OCI-LY7 (cell line): Measurements from ENCODE around the gene DTX3. TPM values are rescaled to one million over a fixed set of nuclear protein-coding genes. Genes with fewer than 3 reads are reported as not detected.

Experiments used
- BruUV-seq: library from RNA; stranded (reverse); fragments of 400-500 nt; replicated peaks from 2 replicates; lab custom pipeline; 2021; lab: Mats Ljungman, UMichigan
- CTCF ChIA-PET: fragments of 300-600 bp; sonication (Branson Sonifier 250); formaldehyde crosslinking; loops from one replicate; lab custom pipeline; 2022; ENCODE audit warnings: antibody characterized with exemption; ENCODE audit not compliant: unreplicated experiment; lab: Charles Lee
- POLR2A ChIA-PET: fragments of 300-600 bp; sonication (Branson Sonifier 250); formaldehyde crosslinking; loops from one replicate; lab custom pipeline; 2022; ENCODE audit warnings: antibody characterized with exemption; lab: Charles Lee
- DNase-seq: peaks from one replicate; pipeline ENCODE4 v3.0.0-alpha.2; 2015; ENCODE audit warnings: low spot score
- H2AFZ ChIP-seq: fragments of 200-600 bp; sonication (generic), shearing (Covaris generic); 2 replicates; pipeline ENCODE4 v1.6.1; 2014; ENCODE audit warnings: mild to moderate bottlenecking, antibody characterized with exemption, low read length, moderate library complexity
- H3K27ac ChIP-seq: fragments of 200-600 bp; sonication (generic); 2 replicates; pipeline ENCODE4 v1.5.1; 2014; ENCODE audit warnings: mixed run types, low read depth, mild to moderate bottlenecking, moderate library complexity, low read length, inconsistent platforms; ENCODE audit not compliant: poor library complexity, severe bottlenecking
- H3K36me3 ChIP-seq: fragments of 200-600 bp; sonication (generic); 2 replicates; pipeline ENCODE4 v1.6.1; 2014; ENCODE audit warnings: mild to moderate bottlenecking, antibody characterized with exemption, low read length, moderate library complexity, mixed read lengths; ENCODE audit not compliant: insufficient read depth
- H3K4me1 ChIP-seq: fragments of 200-600 bp; sonication (generic); 2 replicates; pipeline ENCODE4 v1.5.1; 2014; ENCODE audit warnings: mild to moderate bottlenecking, low read length; ENCODE audit not compliant: insufficient read depth, poor library complexity, severe bottlenecking
- H3K4me2 ChIP-seq: fragments of 200-600 bp; sonication (generic); 2 replicates; pipeline ENCODE4 v1.6.1; 2014; ENCODE audit warnings: mild to moderate bottlenecking, low read length
- H3K4me3 ChIP-seq: fragments of 200-600 bp; sonication (generic); 2 replicates; pipeline ENCODE4 v1.5.1; 2014; ENCODE audit warnings: mild to moderate bottlenecking, low read depth, low read length; ENCODE audit not compliant: poor library complexity, severe bottlenecking
- H3K79me2 ChIP-seq: fragments of 200-600 bp; sonication (generic); 2 replicates; pipeline ENCODE4 v1.6.1; 2016; ENCODE audit warnings: low read depth, mild to moderate bottlenecking, low read length, moderate library complexity, mixed read lengths; ENCODE audit not compliant: insufficient read depth
- H3K9me2 ChIP-seq: fragments of 200-600 bp; sonication (generic); 2 replicates; pipeline ENCODE4 v1.6.1; 2016; ENCODE audit warnings: mild to moderate bottlenecking, low read length, mixed read lengths; ENCODE audit not compliant: insufficient read depth
- H3K9me3 ChIP-seq: fragments of 200-600 bp; sonication (generic); 2 replicates; pipeline ENCODE4 v1.6.1; 2014; ENCODE audit warnings: mild to moderate bottlenecking, mixed run types, low read length, mixed read lengths
- H4K20me1 ChIP-seq: fragments of 200-600 bp; sonication (generic); 2 replicates; pipeline ENCODE4 v1.6.1; 2014; ENCODE audit warnings: mild to moderate bottlenecking, antibody characterized with exemption, low read length, moderate library complexity, mixed read lengths; ENCODE audit not compliant: insufficient read depth
- CTCF ChIP-seq: fragments of 200-600 bp; sonication (generic); conservative IDR thresholded peaks from 2 replicates; pipeline ENCODE4 v1.5.1; 2014; ENCODE audit warnings: mild to moderate bottlenecking, antibody characterized with exemption, low read length, moderate library complexity, mixed read lengths
- EZH2phosphoT487 ChIP-seq: fragments of 200-600 bp; sonication (generic); IDR thresholded peaks from 2 replicates; pipeline ENCODE4 v1.6.1; 2018; ENCODE audit warnings: low read depth, borderline replicate concordance, mild to moderate bottlenecking, mixed run types, antibody characterized with exemption, low read length, moderate library complexity, mixed read lengths
- intact Hi-C: fragments of 100-400 bp; cut with micrococcal nuclease; formaldehyde crosslinking; loops from one replicate; pipeline ENCODE4 v1.10.0; 2022; ENCODE audit not compliant: unreplicated experiment
- total RNA-seq, 2 experiments: library from RNA; depleted of rRNA in 1 of 2; stranded (reverse); fragments of >200 nt in 1 of 2; shearing (Covaris generic) in 1 of 2; gene quantifications; 2 replicates each; pipeline ENCODE4 v1.2.3, GENCODE V29; 2014 to 2022

The DTX3 gene
- total RNA-seq, 2 experiments from 2014 or later: not detected

DNA sequence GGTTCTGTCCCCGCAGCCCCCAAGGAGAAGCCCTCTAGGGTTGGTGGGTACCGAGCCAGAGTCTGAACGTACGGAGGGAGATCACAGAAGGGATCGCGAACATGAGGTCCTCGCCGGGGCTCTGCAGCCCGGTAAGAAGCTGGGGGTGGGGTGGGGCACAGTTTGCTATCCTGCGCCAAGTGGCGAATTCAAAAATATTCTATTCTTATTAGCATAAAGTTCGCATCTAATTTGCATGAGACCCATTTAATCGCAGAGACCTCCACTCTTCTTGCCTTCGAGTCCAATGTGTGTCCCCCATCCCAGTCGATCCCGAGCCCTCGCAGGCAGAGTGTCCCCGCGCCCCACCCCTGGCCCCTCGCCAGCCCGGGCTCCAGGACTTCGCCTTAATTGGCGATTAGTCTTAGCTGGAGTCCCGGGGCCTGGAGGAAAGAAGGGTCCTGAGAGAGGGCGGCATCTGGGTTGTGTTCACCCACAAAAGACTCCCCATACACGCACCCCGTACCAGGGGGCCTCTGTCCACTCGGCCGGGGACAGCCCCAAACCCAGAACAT lies 6.0 kb downstream of the DTX3 start:
- peaks cover 15% of the 10 kb centered on the region for H3K4me1 ChIP-seq
- BruUV-seq: no TSS peak
- no peak overlapping the region for H3K27ac ChIP-seq
- TF ChIP-seq EZH2phosphoT487: no peak
- no peak for DNase-seq
- H3K36me3 ChIP-seq: no peaks in the 10 kb centered on the region
- POLR2A ChIA-PET: no interaction called here
- H3K9me3 ChIP-seq: no peaks in the 10 kb centered on the region
- CTCF ChIA-PET: no interaction called here
- no peaks in the 10 kb centered on the region for H3K79me2 ChIP-seq
- no peak overlapping the region for H2AFZ ChIP-seq
- intact Hi-C loops: no loop called here
- H3K9me2 ChIP-seq: no peaks in the 10 kb centered on the region
- H4K20me1 ChIP-seq: no peaks in the 10 kb centered on the region
- no peak overlapping the region for H3K4me2 ChIP-seq
- no peak overlapping the region for H3K4me3 ChIP-seq

DNA sequence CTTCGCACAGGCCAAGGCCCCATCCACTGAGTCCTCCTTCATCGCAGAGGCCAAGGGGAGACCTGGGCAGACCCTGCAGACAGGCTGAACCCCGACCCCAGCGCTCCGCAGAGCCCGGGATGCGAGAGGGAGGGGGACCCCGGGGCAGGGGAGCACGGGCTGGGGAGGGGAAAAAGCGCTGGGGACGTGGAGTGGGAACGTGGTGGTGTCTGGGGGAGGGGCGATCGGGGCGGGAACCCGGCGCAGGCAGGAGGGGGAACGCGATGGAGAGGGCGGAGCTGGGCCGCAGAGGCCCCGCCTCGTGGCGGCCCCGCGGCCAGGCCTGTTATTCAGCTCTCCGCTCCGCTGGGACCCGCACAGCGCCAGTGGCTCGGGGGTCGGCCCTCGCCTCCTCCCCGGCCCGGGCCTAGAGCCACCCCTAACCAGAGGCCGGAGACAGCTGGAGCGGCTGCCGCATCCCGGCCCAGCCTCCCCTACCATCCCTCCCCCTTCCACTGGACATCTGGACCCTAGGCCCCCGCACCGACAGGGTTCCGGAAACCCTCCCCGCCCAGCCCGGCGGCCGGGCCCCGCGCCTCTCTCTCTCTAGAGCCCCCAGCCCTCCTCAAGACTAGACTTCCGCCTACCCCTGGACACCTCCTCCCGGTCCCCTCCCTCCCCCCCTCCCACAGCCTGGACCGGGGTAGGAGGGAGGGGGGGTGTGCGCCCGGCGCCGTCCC lies 6.6 kb downstream of the DTX3 start, which contains the start of gene ARHGEF25:
Gene ARHGEF25, plus strand, starts transcription at position 328 of the 719 bp plus-strand sequence. CDS start 460 bp downstream, outside the sequence.
- no peaks in the 10 kb centered on the region for H3K79me2 ChIP-seq
- H3K27ac ChIP-seq: no peak within 1 kb of the TSS
- POLR2A ChIA-PET: no interaction called here
- H3K9me2 ChIP-seq: no peaks in the 10 kb centered on the region
- H2AFZ ChIP-seq: no peak within 1 kb of the TSS
- no peaks in the 10 kb centered on the region for H3K36me3 ChIP-seq
- TF ChIP-seq EZH2phosphoT487: no peak
- TF ChIP-seq CTCF: no peak
- no TSS peak for BruUV-seq
- CTCF ChIA-PET: no interaction called here
- DNase-seq: no peak
- intact Hi-C loops: no loop called here
- no peaks in the 10 kb centered on the region for H3K9me3 ChIP-seq
- no peak within 1 kb of the TSS; the same call in 1 of the 2 replicates for H3K4me2 ChIP-seq
- H3K4me1 ChIP-seq: peaks cover 15% of the 10 kb centered on the region
- H4K20me1 ChIP-seq: no peaks in the 10 kb centered on the region
- no peak within 1 kb of the TSS for H3K4me3 ChIP-seq

GRCh38 chr12:57611827-57612710 lies 7.4 kb downstream of the DTX3 start:
- no TSS peak for BruUV-seq
- H4K20me1 ChIP-seq: no peaks in the 10 kb centered on the region
- no peaks in the 10 kb centered on the region for H3K36me3 ChIP-seq
- no peak overlapping the region for H3K27ac ChIP-seq
- H3K4me2 ChIP-seq: no peak overlapping the region
- no peak overlapping the region for H2AFZ ChIP-seq
- intact Hi-C loops: no loop called here
- no peak for TF ChIP-seq CTCF
- no peak for TF ChIP-seq EZH2phosphoT487
- CTCF ChIA-PET: no interaction called here
- H3K9me3 ChIP-seq: no peaks in the 10 kb centered on the region
- peaks cover 15% of the 10 kb centered on the region for H3K4me1 ChIP-seq
- no peaks in the 10 kb centered on the region for H3K79me2 ChIP-seq
- POLR2A ChIA-PET: no interaction called here
- no peak for DNase-seq
- no peaks in the 10 kb centered on the region for H3K9me2 ChIP-seq
- no peak overlapping the region for H3K4me3 ChIP-seq
